Raji (cell line): ENCODE measurements around the gene HPD.

ENCODE experiments used
- POLR2A ChIP-seq: IDR thresholded peaks from 2 replicates; pipeline ENCODE4 v1.6.1; 2011; ENCODE audit warnings: low read depth, low read length, control low read depth; ENCODE audit not compliant: insufficient read depth

Gene HPD

GRCh38 chr12:121807642-121808347 lies 50.9 kb downstream of the HPD start:
- no peak for TF ChIP-seq POLR2A

- TF ChIP-seq POLR2A, result no peak
Observed at GRCh38 chr12:121806546-121807423, 51.9 kb downstream of the HPD start.

DNA sequence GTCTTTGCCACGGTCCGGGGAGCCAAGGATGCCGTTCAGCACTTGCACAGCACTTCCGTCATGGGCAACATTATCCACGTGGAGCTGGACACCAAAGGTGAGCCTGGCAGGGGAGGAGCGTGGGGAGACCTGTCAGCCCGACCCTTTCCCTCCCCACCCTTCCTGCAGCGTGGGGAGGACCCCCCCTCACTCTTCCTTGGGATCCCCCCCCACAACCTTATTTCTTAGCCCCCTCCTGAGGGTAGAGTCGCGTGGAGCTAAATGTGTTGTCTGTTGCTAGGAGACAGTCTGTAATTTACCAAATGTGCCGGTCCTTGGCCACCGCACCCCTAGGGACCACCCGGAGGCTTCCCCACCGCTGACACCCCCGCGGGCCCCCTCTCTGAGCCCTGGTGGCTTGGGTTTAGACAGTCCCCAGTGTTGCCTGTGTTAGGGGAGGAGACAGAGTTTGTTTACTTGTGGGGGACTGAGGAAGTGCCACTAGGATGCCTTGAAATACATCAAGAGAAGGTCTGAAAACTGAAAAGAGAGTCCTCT lies 52.6 kb downstream of the HPD start:
- TF ChIP-seq POLR2A, result no peak

GRCh38 chr12:121805171-121806008 lies 53.3 kb downstream of the HPD start:
- TF ChIP-seq POLR2A, result no peak

DNA sequence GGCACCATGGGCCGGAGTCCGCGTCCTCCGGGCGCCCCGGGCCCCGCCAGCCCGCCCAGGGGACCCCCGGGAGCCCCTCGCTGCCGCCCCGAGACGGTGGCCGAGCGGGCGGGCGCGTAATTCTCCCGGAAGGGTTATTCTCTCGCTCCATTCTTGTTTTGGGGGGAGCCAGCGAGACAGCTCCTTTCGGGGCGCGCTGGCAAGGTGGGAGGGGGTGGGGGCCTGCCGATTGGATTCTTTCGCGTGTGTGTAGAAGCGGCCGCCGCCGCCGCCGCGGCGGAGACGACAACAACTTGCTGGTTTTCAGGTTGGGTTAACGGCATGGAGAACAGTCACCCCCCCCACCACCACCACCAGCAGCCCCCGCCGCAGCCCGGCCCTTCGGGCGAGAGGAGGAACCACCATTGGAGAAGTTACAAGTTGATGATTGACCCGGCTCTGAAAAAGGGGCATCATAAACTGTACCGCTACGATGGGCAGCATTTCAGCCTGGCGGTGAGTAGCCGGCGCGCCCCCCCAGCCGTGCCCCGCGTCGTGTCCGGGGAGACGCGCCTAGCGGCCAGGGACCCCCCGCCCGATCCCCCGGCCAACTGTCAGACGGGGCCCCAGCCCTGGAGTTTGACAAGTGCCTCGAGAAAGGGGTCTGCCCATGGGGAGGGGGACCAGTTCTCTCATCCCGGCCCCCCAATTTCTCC lies 54.1 kb downstream of the HPD start:
- TF ChIP-seq POLR2A, result peak; percentile 4; the same call in 1 of the 2 replicates

- TF ChIP-seq POLR2A, result peak; percentile 65
Observed at GRCh38 chr12:121803861-121804416, 54.7 kb downstream of the HPD start, which contains the start of gene SETD1B. Gene SETD1B, plus strand, starts transcription at chr12:121804009. Its CDS starts 729 bp downstream, at chr12:121804738.

GRCh38 chr12:121802843-121803698 lies 55.6 kb downstream of the HPD start:
- TF ChIP-seq POLR2A, result peak; percentile 75

- TF ChIP-seq POLR2A, result no peak
Observed at GRCh38 chr12:121802485-121802842, 56.2 kb downstream of the HPD start.

- no peak; the same call in none of the 2 replicates for TF ChIP-seq POLR2A
Observed at GRCh38 chr12:121801595-121802484, 56.8 kb downstream of the HPD start.

DNA sequence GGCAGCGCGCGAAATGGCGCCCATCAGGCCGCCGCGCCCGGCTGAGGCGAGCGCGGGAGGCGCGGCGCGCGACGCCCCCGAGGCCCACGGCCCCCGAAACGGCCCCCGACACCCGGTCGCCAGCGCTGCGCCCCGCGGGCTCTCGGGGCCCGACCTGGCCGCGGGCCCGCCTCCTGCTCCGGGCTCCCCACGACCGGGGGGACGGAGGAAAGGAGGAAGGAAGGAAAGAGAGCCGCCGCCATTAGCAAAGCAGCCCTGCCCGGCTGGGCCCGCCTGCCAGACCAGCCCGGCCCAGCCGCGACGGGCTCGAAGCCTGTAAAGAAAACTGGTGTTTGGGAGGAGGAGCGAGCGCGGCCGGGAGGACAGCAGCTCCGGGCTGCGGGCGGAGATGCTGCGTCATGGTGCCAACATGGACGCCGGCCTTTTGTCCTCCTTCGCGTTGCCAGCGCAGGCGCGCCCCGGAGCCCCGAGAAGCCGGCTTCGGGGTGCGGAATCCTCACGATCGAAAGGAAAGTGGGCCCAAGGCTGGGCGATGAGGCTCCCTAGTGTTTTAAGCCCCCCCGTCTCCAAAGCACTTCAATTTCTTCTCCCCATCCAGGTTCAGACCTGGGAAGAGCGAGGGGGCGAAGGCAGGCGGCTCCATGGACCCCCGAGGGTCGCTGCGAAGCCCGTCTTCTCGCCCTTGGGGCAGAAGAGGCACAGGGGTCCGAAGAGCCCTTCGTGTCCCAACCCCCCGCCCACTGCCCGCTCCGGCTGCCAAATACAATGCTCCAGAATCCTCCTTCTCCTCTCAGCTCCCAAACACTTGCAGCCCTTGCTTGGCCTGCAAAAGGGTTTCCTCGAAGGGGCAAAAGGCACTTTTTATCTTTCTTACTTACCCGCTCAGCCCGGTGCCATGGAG lies 57.7 kb downstream of the HPD start:
- peak; percentile 47 for TF ChIP-seq POLR2A
